ENCODE data around the gene PFKL. TPM values are rescaled to one million over a fixed set of nuclear protein-coding genes. Genes with fewer than 3 reads are reported as not detected.

Gene PFKL
- polyA plus RNA-seq, 1 donor: 160 TPM

DNA sequence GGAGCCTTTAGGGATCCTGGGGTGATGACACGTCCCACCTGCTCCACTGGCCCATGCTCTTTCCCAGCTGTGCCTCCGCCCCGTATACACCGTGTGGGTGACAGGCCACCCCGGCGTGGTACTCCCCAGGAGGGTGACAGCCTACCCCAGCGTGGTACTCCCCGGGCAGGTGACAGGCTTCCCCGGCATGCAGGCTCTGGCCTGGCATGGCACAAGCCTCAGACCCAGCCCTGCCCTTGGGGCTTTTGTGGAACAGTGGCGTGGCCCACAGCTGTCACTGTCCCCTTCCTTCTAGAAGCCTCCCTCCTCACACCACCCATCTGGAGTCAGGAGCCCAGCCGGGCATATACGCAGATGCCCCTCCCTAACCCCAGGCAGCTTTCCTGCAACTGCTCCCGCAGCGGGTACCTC lies 4.7 kb upstream of the PFKL start:
- no peak overlapping the region for H3K4me3 ChIP-seq (ENCODE audit: low read length)
- no CpG with 5 or more reads among the region's 14 CpGs for WGBS (ENCODE audit: insufficient coverage, low lambda C conversion rate)
- DNase-seq: no peak
- H3K4me1 ChIP-seq (ENCODE audit: control insufficient read depth, insufficient read depth, low read length): peaks cover 6% of the 10 kb centered on the region
- no peaks in the 10 kb centered on the region for H3K27me3 ChIP-seq (ENCODE audit: control insufficient read depth, insufficient read depth, low read length)
- no peaks in the 10 kb centered on the region for H3K9me3 ChIP-seq (ENCODE audit: control insufficient read depth, low read depth, low read length)
- H3K36me3 ChIP-seq (ENCODE audit: control insufficient read depth, insufficient read depth, low read length): no peaks in the 10 kb centered on the region
- no peak overlapping the region for H3K27ac ChIP-seq (ENCODE audit: low read length)

DNA sequence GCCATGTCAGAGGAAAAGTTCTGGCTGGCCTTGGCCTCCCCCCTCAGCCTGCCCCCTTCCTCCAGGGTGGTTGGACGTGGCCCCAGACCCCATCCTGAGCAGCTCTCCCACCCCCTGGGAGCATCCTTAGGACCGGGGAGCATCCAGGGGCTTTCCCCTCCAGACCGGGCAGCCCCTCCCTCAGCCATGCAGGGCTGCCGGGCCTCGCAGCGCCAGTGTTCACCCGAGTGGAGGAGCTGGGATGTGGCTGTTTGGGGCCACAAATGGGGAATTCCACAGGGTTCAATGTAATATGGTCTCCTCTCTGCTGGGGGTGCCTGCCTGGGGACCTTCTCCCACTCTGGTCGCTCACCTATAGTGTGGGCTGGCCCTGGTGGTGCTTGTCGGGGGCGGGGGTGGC lies 4.2 kb upstream of the PFKL start:
- no peaks in the 10 kb centered on the region for H3K9me3 ChIP-seq (ENCODE audit: control insufficient read depth, low read depth, low read length)
- no CpG with 5 or more reads among the region's 10 CpGs for WGBS (ENCODE audit: insufficient coverage, low lambda C conversion rate)
- H3K4me3 ChIP-seq (ENCODE audit: low read length): no peak overlapping the region
- H3K36me3 ChIP-seq (ENCODE audit: control insufficient read depth, insufficient read depth, low read length): no peaks in the 10 kb centered on the region
- peaks cover 6% of the 10 kb centered on the region for H3K4me1 ChIP-seq (ENCODE audit: control insufficient read depth, insufficient read depth, low read length)
- H3K27me3 ChIP-seq (ENCODE audit: control insufficient read depth, insufficient read depth, low read length): no peaks in the 10 kb centered on the region
- H3K27ac ChIP-seq (ENCODE audit: low read length): no peak overlapping the region
- no peak for DNase-seq

DNA sequence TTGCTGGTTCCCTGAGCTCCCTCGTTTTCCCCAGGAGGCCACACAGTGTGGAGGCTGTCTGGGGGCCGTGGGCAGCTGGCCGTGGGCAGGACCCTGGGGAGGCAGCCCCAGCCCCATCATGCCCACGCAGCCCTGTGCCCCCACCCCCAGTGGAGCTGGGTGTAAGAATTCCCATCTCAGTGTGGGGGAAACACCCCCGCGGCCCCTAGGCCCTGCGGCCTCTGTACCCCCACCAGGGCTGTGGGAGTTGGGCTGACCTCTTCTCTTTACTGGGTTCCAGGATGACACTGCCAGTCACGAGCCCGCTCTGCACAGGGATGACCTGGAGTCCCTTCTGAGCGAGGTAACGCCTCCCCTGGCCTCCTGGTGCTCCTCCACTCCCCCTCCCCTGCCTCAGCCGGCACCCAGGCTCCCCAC lies 3.7 kb upstream of the PFKL start:
- no CpG with 5 or more reads among the region's 12 CpGs for WGBS (ENCODE audit: insufficient coverage, low lambda C conversion rate)
- Histone ChIP-seq H3K9me3 (ENCODE audit: control insufficient read depth, low read depth, low read length) (no peaks in the 10 kb centered on the region), H3K27me3 (ENCODE audit: control insufficient read depth, insufficient read depth, low read length) (no peaks in the 10 kb centered on the region), H3K4me1 (ENCODE audit: control insufficient read depth, insufficient read depth, low read length) (peaks cover 6% of the 10 kb centered on the region), H3K36me3 (ENCODE audit: control insufficient read depth, insufficient read depth, low read length) (no peaks in the 10 kb centered on the region), H3K27ac (ENCODE audit: low read length) (no peak overlapping the region), H3K4me3 (ENCODE audit: low read length) (no peak overlapping the region)
- no peak for DNase-seq

GRCh38 chr21:44296916-44297315 lies 2.9 kb upstream of the PFKL start:
- WGBS (ENCODE audit: insufficient coverage, low lambda C conversion rate): no CpG with 5 or more reads among the region's 13 CpGs
- Histone ChIP-seq H3K36me3 (ENCODE audit: control insufficient read depth, insufficient read depth, low read length) (no peaks in the 10 kb centered on the region), H3K9me3 (ENCODE audit: control insufficient read depth, low read depth, low read length) (no peaks in the 10 kb centered on the region), H3K4me3 (ENCODE audit: low read length) (no peak overlapping the region), H3K27ac (ENCODE audit: low read length) (no peak overlapping the region), H3K27me3 (ENCODE audit: control insufficient read depth, insufficient read depth, low read length) (no peaks in the 10 kb centered on the region), H3K4me1 (ENCODE audit: control insufficient read depth, insufficient read depth, low read length) (peaks cover 13% of the 10 kb centered on the region)
- DNase-seq: no peak

DNA sequence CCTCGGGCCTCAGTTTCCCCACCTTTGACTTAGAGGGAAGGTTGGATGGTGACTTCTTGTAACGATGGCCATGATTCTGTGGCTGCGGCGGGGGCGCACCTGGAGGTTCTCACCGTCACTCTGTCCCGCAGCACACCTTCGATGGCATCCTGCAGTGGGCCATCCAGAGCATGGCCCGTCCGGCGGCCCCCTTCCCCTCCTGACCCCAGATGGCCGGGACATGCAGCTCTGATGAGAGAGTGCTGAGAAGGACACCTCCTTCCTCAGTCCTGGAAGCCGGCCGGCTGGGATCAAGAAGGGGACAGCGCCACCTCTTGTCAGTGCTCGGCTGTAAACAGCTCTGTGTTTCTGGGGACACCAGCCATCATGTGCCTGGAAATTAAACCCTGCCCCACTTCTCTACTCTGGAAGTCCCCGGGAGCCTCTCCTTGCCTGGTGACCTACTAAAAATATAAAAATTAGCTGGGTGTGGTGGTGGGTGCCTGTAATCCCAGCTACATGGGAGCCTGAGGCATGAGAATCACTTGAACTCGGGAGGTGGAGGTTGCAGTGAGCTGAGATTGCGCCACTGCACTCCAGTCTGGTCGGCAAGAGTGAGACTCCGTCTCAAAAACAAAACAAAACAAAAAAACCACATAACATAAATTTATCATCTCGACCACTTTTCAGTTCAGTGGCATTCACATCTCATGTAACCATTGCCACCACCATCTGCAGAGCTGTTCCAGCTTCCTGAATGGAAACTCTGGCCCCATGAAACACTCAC lies 2.1 kb upstream of the PFKL start:
- no peaks in the 10 kb centered on the region for H3K36me3 ChIP-seq (ENCODE audit: control insufficient read depth, insufficient read depth, low read length)
- H3K4me3 ChIP-seq (ENCODE audit: low read length): no peak overlapping the region
- H3K27me3 ChIP-seq (ENCODE audit: control insufficient read depth, insufficient read depth, low read length): no peaks in the 10 kb centered on the region
- H3K4me1 ChIP-seq (ENCODE audit: control insufficient read depth, insufficient read depth, low read length): peaks cover 21% of the 10 kb centered on the region
- peak; percentile 84 to 85 for DNase-seq
- WGBS (ENCODE audit: insufficient coverage, low lambda C conversion rate): no CpG with 5 or more reads among the region's 22 CpGs
- peak overlapping the region; percentile 15 for H3K27ac ChIP-seq (ENCODE audit: low read length)
- no peaks in the 10 kb centered on the region for H3K9me3 ChIP-seq (ENCODE audit: control insufficient read depth, low read depth, low read length)

DNA sequence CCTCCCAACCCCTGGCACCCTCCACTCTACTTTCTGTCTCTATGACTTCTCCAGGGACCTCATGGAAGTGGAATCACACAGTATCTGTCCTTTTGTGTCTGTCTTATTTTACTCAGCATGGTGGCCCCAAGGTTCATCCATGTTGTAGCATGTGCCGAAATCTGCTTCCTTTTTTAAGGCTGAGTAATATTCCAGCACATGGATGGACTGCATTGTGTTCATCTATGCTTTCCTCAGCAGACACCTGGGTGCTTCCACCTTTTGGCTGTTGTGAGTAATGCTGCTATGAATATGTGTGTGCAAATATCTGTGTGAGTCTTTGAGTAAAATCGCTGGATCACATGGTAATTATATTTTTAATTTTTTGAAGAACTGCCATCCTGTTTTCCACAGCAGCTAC lies 1.6 kb upstream of the PFKL start:
- Histone ChIP-seq H3K9me3 (ENCODE audit: control insufficient read depth, low read depth, low read length) (no peaks in the 10 kb centered on the region), H3K4me3 (ENCODE audit: low read length) (no peak overlapping the region), H3K27me3 (ENCODE audit: control insufficient read depth, insufficient read depth, low read length) (no peaks in the 10 kb centered on the region), H3K4me1 (ENCODE audit: control insufficient read depth, insufficient read depth, low read length) (peaks cover 24% of the 10 kb centered on the region), H3K27ac (ENCODE audit: low read length) (no peak overlapping the region), H3K36me3 (ENCODE audit: control insufficient read depth, insufficient read depth, low read length) (no peaks in the 10 kb centered on the region)
- no peak for DNase-seq
- WGBS (ENCODE audit: insufficient coverage, low lambda C conversion rate): no CpG with 5 or more reads among the region's 2 CpGs

GRCh38 chr21:44299085-44299457 lies 782 bp upstream of the PFKL start:
- Histone ChIP-seq H3K36me3 (ENCODE audit: control insufficient read depth, insufficient read depth, low read length) (no peaks in the 10 kb centered on the region), H3K27ac (ENCODE audit: low read length) (peak overlapping the region; percentile 98), H3K9me3 (ENCODE audit: control insufficient read depth, low read depth, low read length) (no peaks in the 10 kb centered on the region), H3K27me3 (ENCODE audit: control insufficient read depth, insufficient read depth, low read length) (no peaks in the 10 kb centered on the region), H3K4me3 (ENCODE audit: low read length) (peak overlapping the region; percentile 49), H3K4me1 (ENCODE audit: control insufficient read depth, insufficient read depth, low read length) (peaks cover 32% of the 10 kb centered on the region)
- no CpG with 5 or more reads among the region's 10 CpGs for WGBS (ENCODE audit: insufficient coverage, low lambda C conversion rate)
- no peak for DNase-seq

DNA sequence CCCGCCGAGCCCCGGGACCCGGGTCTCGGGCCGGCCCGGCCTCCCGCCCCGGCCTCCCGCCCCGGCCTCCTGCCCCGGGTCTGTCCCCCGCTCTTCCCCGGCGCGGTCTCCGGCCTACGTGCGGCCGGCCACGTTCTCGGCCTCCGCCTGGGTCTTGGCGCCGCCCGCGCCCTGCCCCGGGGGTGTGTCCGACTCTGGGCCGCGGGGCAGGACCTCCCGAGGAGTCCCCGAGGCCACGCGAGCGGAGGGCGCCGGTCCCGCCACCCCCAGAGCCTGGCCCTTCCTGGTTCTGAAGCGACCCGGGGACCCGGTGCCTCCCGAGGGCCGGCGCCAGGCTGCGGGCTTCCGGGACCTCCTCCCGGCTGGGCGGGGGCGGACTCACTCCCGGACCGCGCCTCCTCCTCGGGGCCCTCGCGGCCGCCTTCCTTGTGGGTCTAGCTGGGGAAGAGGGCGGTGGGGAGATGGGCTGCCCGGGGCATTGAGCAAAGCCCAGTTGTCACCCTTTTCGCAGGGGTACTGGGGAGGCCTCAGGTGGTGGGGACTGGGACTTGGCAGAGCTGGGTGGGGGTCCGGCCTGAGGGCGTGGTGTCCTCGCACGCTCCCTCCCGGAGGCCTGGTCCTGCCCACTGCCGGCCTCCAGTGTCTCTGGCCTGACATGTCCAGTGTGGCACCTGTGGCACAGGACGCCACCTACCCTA lies 558 bp downstream of the PFKL start:
- no peaks in the 10 kb centered on the region for H3K9me3 ChIP-seq (ENCODE audit: control insufficient read depth, low read depth, low read length)
- peak overlapping the region; percentile 75 for H3K4me3 ChIP-seq (ENCODE audit: low read length)
- peak; percentile 61 to 83 for DNase-seq
- no CpG with 5 or more reads among the region's 67 CpGs for WGBS (ENCODE audit: insufficient coverage, low lambda C conversion rate)
- peaks cover 45% of the 10 kb centered on the region for H3K4me1 ChIP-seq (ENCODE audit: control insufficient read depth, insufficient read depth, low read length)
- H3K27ac ChIP-seq (ENCODE audit: low read length): peak overlapping the region; percentile 98
- no peaks in the 10 kb centered on the region for H3K36me3 ChIP-seq (ENCODE audit: control insufficient read depth, insufficient read depth, low read length)
- H3K27me3 ChIP-seq (ENCODE audit: control insufficient read depth, insufficient read depth, low read length): no peaks in the 10 kb centered on the region

DNA sequence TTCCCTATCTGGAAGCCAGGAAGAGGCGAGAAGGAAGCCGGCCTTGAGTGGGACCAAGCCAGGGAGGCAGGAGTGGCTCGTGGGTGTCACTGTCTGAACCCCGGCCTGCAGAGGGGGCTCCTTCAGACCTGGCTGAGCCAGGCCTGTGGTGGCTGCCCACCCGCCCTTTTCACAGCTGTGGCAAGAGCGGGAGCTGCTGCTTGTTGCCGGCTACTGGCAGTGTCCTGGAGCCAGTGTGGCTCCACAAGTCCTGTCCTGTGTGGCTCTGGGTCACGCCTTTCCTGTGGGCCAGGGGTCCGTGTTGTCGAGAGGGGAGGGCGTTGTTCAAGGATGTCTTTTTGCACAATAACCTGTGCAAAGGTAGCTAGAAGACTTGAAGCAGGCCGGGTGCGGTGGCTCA lies 1.3 kb downstream of the PFKL start:
- WGBS (ENCODE audit: insufficient coverage, low lambda C conversion rate): no CpG with 5 or more reads among the region's 13 CpGs
- Histone ChIP-seq H3K4me3 (ENCODE audit: low read length) (peak overlapping the region; percentile 75), H3K4me1 (ENCODE audit: control insufficient read depth, insufficient read depth, low read length) (peaks cover 51% of the 10 kb centered on the region), H3K36me3 (ENCODE audit: control insufficient read depth, insufficient read depth, low read length) (peaks cover 6% of the 10 kb centered on the region), H3K9me3 (ENCODE audit: control insufficient read depth, low read depth, low read length) (no peaks in the 10 kb centered on the region), H3K27me3 (ENCODE audit: control insufficient read depth, insufficient read depth, low read length) (no peaks in the 10 kb centered on the region), H3K27ac (ENCODE audit: low read length) (peak overlapping the region; percentile 98)
- peak in 1 of 2 donors; percentile 52 for DNase-seq

DNA sequence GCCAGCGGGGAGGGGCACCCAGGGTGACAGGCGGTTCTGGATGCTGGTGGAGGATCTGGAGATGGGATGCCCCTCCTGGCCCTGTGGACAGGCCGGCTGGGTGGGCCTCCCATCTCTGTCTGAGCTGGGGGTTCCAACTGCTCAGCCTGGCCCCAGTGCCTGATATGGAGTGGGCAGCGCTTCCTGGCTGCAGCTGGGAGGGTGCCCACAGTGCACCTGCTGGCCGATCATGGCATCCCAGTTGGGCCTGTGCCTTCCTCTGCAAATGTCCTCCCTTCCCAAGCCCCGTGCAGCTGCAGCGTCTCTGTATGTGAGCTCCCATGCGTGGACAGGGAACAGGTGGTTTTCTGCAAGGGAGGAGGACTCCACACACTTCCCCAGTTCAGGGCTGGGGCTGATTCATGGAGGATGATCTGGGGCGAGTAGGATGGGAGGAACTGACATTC lies 2.1 kb downstream of the PFKL start:
- Histone ChIP-seq H3K4me1 (ENCODE audit: control insufficient read depth, insufficient read depth, low read length) (peaks cover 56% of the 10 kb centered on the region), H3K27ac (ENCODE audit: low read length) (peak overlapping the region; percentile 98), H3K36me3 (ENCODE audit: control insufficient read depth, insufficient read depth, low read length) (peaks cover 14% of the 10 kb centered on the region), H3K27me3 (ENCODE audit: control insufficient read depth, insufficient read depth, low read length) (no peaks in the 10 kb centered on the region), H3K9me3 (ENCODE audit: control insufficient read depth, low read depth, low read length) (no peaks in the 10 kb centered on the region), H3K4me3 (ENCODE audit: low read length) (peak overlapping the region; percentile 75)
- no CpG with 5 or more reads among the region's 9 CpGs for WGBS (ENCODE audit: insufficient coverage, low lambda C conversion rate)
- DNase-seq: no peak
